K562 (cell line): ENCODE measurements around the gene NDC1. TPM values are rescaled to one million over a fixed set of nuclear protein-coding genes. Genes with fewer than 3 reads are reported as not detected.

Source experiments
- ELF2 ChIP-seq: fragments of 250-450 bp; sonication (Bioruptor Pico); IDR thresholded peaks from 2 replicates; pipeline ENCODE4 v1.5.0; 2021; ENCODE audit warnings: mild to moderate bottlenecking
- ERF ChIP-seq: fragments of 450-650 bp; formaldehyde crosslinking; IDR thresholded peaks from 2 replicates; pipeline ENCODE4 v1.4.0; 2020; ENCODE audit warnings: mild to moderate bottlenecking, mixed read lengths
- EZH2 ChIP-seq: IDR thresholded peaks from 2 replicates; pipeline ENCODE4 v1.6.1; 2012; ENCODE audit warnings: low read depth, mild to moderate bottlenecking, inconsistent platforms, low read length, borderline replicate concordance
- HNRNPL ChIP-seq: fragments of 200-400 bp; formaldehyde crosslinking; IDR thresholded peaks from 2 replicates; pipeline ENCODE4 v1.6.1; 2017; ENCODE audit warnings: low read depth, mild to moderate bottlenecking, low read length
- MCM5 ChIP-seq: fragments of 450-650 bp; IDR thresholded peaks from 2 replicates; pipeline ENCODE4 v1.6.1; 2016; ENCODE audit warnings: low read depth
- NFE2 ChIP-seq: IDR thresholded peaks from 2 replicates; pipeline ENCODE4 v1.6.1; 2014; ENCODE audit warnings: antibody characterized with exemption, low read depth
- NR2C1 ChIP-seq, 2 experiments: fragments of 450-650 bp; IDR thresholded peaks; 2 replicates each; pipeline ENCODE4 v1.6.1; 2017; ENCODE audit warnings: mild to moderate bottlenecking in 2 of 2, antibody characterized with exemption in 1 of 2, inconsistent platforms in 1 of 2, missing compliant biosample characterization in 1 of 2, missing genetic modification characterization in 1 of 2
- NR2C2 ChIP-seq, 2 experiments: fragments of 200-800 bp in 1 of 2; sonication (Bioruptor generic) in 1 of 2; sonication (generic) in 1 of 2; formaldehyde crosslinking in 1 of 2; IDR thresholded peaks; 2 replicates each; pipeline versions ENCODE4 v1.6.1 to v1.8.0; 2016 to 2022; ENCODE audit warnings: mild to moderate bottlenecking in 1 of 2, missing compliant biosample characterization in 1 of 2, missing genetic modification characterization in 1 of 2, missing genetic modification reagents in 1 of 2
- TAF9B ChIP-seq: fragments of 450-650 bp; IDR thresholded peaks from 2 replicates; pipeline ENCODE4 v1.6.1; 2018; ENCODE audit warnings: mild to moderate bottlenecking; ENCODE audit not compliant: partially characterized antibody
- YY1 ChIP-seq, 3 experiments: IDR thresholded peaks; 2 replicates each; pipeline ENCODE4 v1.6.1; 2011; ENCODE audit warnings: low read length in 2 of 3, mild to moderate bottlenecking in 2 of 3, moderate library complexity in 2 of 3, borderline replicate concordance in 1 of 3, control low read depth in 1 of 3, low read depth in 1 of 3; ENCODE audit not compliant: insufficient read depth in 3 of 3, insufficient replicate concordance in 2 of 3, control insufficient read depth in 1 of 3, insufficient read length in 1 of 3; ENCODE audit errors: extremely low read depth in 1 of 3
- ZKSCAN1 ChIP-seq: fragments of 150-350 bp; IDR thresholded peaks from 2 replicates; pipeline ENCODE4 v1.6.1; 2016; ENCODE audit warnings: low read depth, low read length
- ZNF696 ChIP-seq: fragments of 250-450 bp; sonication (Bioruptor Pico); conservative IDR thresholded peaks from 2 replicates; pipeline ENCODE4 v1.4.0; 2020; ENCODE audit warnings: mild to moderate bottlenecking, moderate library complexity
- polyA plus RNA-seq, 8 experiments: library from polyadenylated mRNA; depleted of rRNA in 4 of 8; stranded (reverse) in 5 of 8; unstranded in 3 of 8; fragments of >200 nt; fragmentation: Nextera tagmentation in 2 of 8; fragmentation: Illumina TruSeq in 1 of 8; extraction: Ambion mirVana in 2 of 8; extraction: Trizol in 1 of 8; gene quantifications; 2 replicates each; pipeline versions ENCODE4 v1.2.1 to v1.2.3, GENCODE V29; 2011 to 2014; ENCODE audit warnings: inconsistent platforms in 1 of 8, missing spikeins in 1 of 8
- total RNA-seq, 7 experiments: library from RNA; depleted of rRNA in 6 of 7; stranded (reverse); fragments of >200 nt in 6 of 7; fragmentation: Illumina TruSeq in 2 of 7; extraction: Trizol in 2 of 7; gene quantifications; 2 replicates each; pipeline versions ENCODE4 v1.2.1 to v1.2.3, GENCODE V29; 2011 to 2021; ENCODE audit warnings: low replicate concordance in 1 of 7
- TF ChIP-seq, protein P1 (sequence below): sonication (generic); formaldehyde crosslinking; IDR thresholded peaks from 2 replicates; pipeline ENCODE4 v1.8.1; 2022; ENCODE audit warnings: missing genetic modification reagents
- TF ChIP-seq, protein P2 (sequence below): fragments of 250-450 bp; sonication (Bioruptor Pico); IDR thresholded peaks from 2 replicates; pipeline ENCODE4 v1.9.0; 2021; ENCODE audit warnings: mild to moderate bottlenecking, inconsistent platforms
- TF ChIP-seq, protein P3 (sequence below): fragments of 250-450 bp; sonication (Bioruptor Pico); IDR thresholded peaks from 2 replicates; pipeline ENCODE4 v1.8.0; 2022; ENCODE audit warnings: moderate library complexity, mild to moderate bottlenecking, inconsistent platforms
- TF ChIP-seq, protein P4 (sequence below): fragments of 450-650 bp; formaldehyde crosslinking; IDR thresholded peaks from 2 replicates; pipeline ENCODE4 v1.4.0; 2020; ENCODE audit warnings: mild to moderate bottlenecking
- TF ChIP-seq, protein P5 (sequence below): fragments of 450-650 bp; conservative IDR thresholded peaks from 2 replicates; pipeline ENCODE4 v1.6.1; 2016; ENCODE audit warnings: missing genetic modification characterization, low read depth, mild to moderate bottlenecking, control low read depth, missing compliant biosample characterization
- TF ChIP-seq, protein P6 (sequence below): fragments of 450-650 bp; IDR thresholded peaks from 2 replicates; pipeline ENCODE4 v1.6.1; 2016; ENCODE audit warnings: missing biosample characterization, missing genetic modification characterization

NDC1 gene
- total and polyA plus RNA-seq, 9 of the 15 experiments (the other 6 are each of a cell fraction or from before 2014, with no cell fraction given), result 26.9 to 102 (median 64.5) TPM

DNA sequence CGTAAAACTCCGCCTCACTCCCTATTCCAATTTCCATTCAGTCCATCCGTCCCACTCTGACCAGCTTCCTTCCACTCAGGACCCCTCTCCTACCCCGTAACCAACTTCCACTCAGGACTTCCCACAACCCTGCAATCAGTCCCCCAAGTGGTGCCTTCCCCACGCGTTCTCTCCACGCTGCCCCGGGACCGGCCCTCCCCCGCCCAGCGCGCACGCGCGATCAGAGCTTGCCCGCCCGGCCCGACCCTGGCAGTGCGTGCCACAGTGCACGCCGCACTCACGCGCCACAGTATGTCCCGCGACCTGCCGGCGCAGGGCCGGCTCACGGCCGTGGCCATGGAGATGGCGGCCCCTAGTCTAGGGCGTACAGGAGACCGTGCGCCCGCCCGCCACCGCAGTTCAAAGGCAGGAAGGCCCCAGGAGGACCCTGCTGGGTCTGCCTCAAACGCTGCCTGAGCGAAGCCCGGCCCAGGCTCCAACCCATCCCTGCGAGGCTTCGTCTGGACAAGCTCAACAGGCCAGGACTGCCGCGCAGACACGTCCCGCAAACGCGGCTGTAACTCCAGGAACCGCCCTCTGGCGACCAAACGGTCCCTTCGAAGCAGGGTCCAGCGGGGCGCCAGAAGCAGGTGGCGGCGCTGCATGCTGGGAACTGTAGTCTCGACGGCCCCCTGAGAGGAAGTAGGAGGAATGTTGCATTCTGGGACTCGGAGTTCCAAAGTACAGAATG is at the start of gene NDC1 (continued):
- TF ChIP-seq NR2C2 (CRISPR knock-in tag; IDR thresholded peaks at IDR 0.05) (peak; percentile 90), NR2C2 (tag; IDR thresholded peaks at IDR 0.05) (peak; percentile 98), ELF2 (CRISPR knock-in tag) (peak; percentile 95), EZH2 (no peak), TAF9B (peak; percentile 73), NR2C1 (IDR thresholded peaks at IDR 0.05) (peak; percentile 89), NR2C1 (tag; IDR thresholded peaks at IDR 0.05) (peak; percentile 96), ERF (CRISPR knock-in tag) (peak; percentile 97), MCM5 (no peak), ZNF696 (CRISPR knock-in tag) (no peak), HNRNPL (peak; percentile 70; the same call in 1 of the 2 replicates), ZKSCAN1 (peak; percentile 58), YY1 (IDR thresholded peaks at IDR 0.05; ENCODE audit: borderline replicate concordance in 1 of 3, control insufficient read depth in 1 of 3, extremely low read depth in 1 of 3, insufficient read depth in 3 of 3, insufficient read length in 1 of 3, insufficient replicate concordance in 2 of 3, low read depth in 1 of 3, low read length in 2 of 3) (peak; percentile 21 to 89 (median 81)), NFE2 (peak; percentile 96)
- TF ChIP-seq, protein P1, sequence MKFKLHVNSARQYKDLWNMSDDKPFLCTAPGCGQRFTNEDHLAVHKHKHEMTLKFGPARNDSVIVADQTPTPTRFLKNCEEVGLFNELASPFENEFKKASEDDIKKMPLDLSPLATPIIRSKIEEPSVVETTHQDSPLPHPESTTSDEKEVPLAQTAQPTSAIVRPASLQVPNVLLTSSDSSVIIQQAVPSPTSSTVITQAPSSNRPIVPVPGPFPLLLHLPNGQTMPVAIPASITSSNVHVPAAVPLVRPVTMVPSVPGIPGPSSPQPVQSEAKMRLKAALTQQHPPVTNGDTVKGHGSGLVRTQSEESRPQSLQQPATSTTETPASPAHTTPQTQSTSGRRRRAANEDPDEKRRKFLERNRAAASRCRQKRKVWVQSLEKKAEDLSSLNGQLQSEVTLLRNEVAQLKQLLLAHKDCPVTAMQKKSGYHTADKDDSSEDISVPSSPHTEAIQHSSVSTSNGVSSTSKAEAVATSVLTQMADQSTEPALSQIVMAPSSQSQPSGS, result no peak
- TF ChIP-seq, protein P2, sequence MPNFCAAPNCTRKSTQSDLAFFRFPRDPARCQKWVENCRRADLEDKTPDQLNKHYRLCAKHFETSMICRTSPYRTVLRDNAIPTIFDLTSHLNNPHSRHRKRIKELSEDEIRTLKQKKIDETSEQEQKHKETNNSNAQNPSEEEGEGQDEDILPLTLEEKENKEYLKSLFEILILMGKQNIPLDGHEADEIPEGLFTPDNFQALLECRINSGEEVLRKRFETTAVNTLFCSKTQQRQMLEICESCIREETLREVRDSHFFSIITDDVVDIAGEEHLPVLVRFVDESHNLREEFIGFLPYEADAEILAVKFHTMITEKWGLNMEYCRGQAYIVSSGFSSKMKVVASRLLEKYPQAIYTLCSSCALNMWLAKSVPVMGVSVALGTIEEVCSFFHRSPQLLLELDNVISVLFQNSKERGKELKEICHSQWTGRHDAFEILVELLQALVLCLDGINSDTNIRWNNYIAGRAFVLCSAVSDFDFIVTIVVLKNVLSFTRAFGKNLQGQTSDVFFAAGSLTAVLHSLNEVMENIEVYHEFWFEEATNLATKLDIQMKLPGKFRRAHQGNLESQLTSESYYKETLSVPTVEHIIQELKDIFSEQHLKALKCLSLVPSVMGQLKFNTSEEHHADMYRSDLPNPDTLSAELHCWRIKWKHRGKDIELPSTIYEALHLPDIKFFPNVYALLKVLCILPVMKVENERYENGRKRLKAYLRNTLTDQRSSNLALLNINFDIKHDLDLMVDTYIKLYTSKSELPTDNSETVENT, result peak; percentile 75
- TF ChIP-seq, protein P3, sequence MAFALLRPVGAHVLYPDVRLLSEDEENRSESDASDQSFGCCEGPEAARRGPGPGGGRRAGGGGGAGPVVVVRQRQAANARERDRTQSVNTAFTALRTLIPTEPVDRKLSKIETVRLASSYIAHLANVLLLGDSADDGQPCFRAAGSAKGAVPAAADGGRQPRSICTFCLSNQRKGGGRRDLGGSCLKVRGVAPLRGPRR, result no peak
- TF ChIP-seq, protein P4, sequence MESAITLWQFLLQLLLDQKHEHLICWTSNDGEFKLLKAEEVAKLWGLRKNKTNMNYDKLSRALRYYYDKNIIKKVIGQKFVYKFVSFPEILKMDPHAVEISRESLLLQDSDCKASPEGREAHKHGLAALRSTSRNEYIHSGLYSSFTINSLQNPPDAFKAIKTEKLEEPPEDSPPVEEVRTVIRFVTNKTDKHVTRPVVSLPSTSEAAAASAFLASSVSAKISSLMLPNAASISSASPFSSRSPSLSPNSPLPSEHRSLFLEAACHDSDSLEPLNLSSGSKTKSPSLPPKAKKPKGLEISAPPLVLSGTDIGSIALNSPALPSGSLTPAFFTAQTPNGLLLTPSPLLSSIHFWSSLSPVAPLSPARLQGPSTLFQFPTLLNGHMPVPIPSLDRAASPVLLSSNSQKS (CRISPR knock-in tag), result 0 out of 2 replicates have a peak, but pooled peaks have one; percentile 29
- TF ChIP-seq, protein P5, sequence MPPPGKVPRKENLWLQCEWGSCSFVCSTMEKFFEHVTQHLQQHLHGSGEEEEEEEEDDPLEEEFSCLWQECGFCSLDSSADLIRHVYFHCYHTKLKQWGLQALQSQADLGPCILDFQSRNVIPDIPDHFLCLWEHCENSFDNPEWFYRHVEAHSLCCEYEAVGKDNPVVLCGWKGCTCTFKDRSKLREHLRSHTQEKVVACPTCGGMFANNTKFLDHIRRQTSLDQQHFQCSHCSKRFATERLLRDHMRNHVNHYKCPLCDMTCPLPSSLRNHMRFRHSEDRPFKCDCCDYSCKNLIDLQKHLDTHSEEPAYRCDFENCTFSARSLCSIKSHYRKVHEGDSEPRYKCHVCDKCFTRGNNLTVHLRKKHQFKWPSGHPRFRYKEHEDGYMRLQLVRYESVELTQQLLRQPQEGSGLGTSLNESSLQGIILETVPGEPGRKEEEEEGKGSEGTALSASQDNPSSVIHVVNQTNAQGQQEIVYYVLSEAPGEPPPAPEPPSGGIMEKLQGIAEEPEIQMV (tag), result no peak; the same call in 1 of the 2 replicates
- TF ChIP-seq, protein P6, sequence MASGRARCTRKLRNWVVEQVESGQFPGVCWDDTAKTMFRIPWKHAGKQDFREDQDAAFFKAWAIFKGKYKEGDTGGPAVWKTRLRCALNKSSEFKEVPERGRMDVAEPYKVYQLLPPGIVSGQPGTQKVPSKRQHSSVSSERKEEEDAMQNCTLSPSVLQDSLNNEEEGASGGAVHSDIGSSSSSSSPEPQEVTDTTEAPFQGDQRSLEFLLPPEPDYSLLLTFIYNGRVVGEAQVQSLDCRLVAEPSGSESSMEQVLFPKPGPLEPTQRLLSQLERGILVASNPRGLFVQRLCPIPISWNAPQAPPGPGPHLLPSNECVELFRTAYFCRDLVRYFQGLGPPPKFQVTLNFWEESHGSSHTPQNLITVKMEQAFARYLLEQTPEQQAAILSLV (tag), result peak; percentile 76
